ENCODE results near the gene PGM2L1.

Gene PGM2L1

GRCh38 chr11:74288161-74288560 is 110.1 kb downstream of the PGM2L1 start:
- in situ Hi-C loops (cut with HindIII; ENCODE audit: low sequenced_read_pairs) = no loop called here
- H3K4me3 ChIP-seq (ENCODE audit: low read depth, low read length) = no peak overlapping the region
- no peak for TF ChIP-seq CTCF (IDR thresholded peaks at IDR 0.05; ENCODE audit: low read depth, low read length)
- peak; percentile 95 for DNase-seq (ENCODE audit: low read depth, low spot score)

- in situ Hi-C loops (cut with HindIII; ENCODE audit: low sequenced_read_pairs) = no loop called here
- no peak overlapping the region for H3K4me3 ChIP-seq (ENCODE audit: low read depth, low read length)
- DNase-seq (ENCODE audit: low read depth, low spot score) = no peak
- TF ChIP-seq CTCF (IDR thresholded peaks at IDR 0.05; ENCODE audit: low read depth, low read length) = no peak
Observed at GRCh38 chr11:74284466-74284865, 113.8 kb downstream of the PGM2L1 start.

GRCh38 chr11:74283580-74284180 is 114.6 kb downstream of the PGM2L1 start:
- no peak overlapping the region for H3K4me3 ChIP-seq (ENCODE audit: low read depth, low read length)
- no peak for DNase-seq (ENCODE audit: low read depth, low spot score)
- no peak for TF ChIP-seq CTCF (IDR thresholded peaks at IDR 0.05; ENCODE audit: low read depth, low read length)
- in situ Hi-C loops (cut with HindIII; ENCODE audit: low sequenced_read_pairs) = no loop called here

GRCh38 chr11:74282914-74283371 is 115.3 kb downstream of the PGM2L1 start:
- no peak for DNase-seq (ENCODE audit: low read depth, low spot score)
- no peak for TF ChIP-seq CTCF (IDR thresholded peaks at IDR 0.05; ENCODE audit: low read depth, low read length)
- no peak overlapping the region for H3K4me3 ChIP-seq (ENCODE audit: low read depth, low read length)
- in situ Hi-C loops (cut with HindIII; ENCODE audit: low sequenced_read_pairs) = no loop called here

GRCh38 chr11:74282421-74282820 is 115.8 kb downstream of the PGM2L1 start:
- TF ChIP-seq CTCF (IDR thresholded peaks at IDR 0.05; ENCODE audit: low read depth, low read length) = no peak
- H3K4me3 ChIP-seq (ENCODE audit: low read depth, low read length) = no peak overlapping the region
- DNase-seq (ENCODE audit: low read depth, low spot score) = no peak
- in situ Hi-C loops (cut with HindIII; ENCODE audit: low sequenced_read_pairs) = no loop called here

GRCh38 chr11:74280494-74280893 is 117.7 kb downstream of the PGM2L1 start:
- H3K4me3 ChIP-seq (ENCODE audit: low read depth, low read length) = no peak overlapping the region
- DNase-seq (ENCODE audit: low read depth, low spot score) = no peak
- no peak for TF ChIP-seq CTCF (IDR thresholded peaks at IDR 0.05; ENCODE audit: low read depth, low read length)
- in situ Hi-C loops (cut with HindIII; ENCODE audit: low sequenced_read_pairs) = no loop called here
